IgD-negative memory B cell (primary cell): Measurements from ENCODE around the gene NALCN. TPM values are rescaled to one million over a fixed set of nuclear protein-coding genes. Genes with fewer than 3 reads are reported as not detected.

ENCODE experiments used
- H3K27ac Mint-ChIP-seq, 3 donors: one replicate each; pipeline ENCODE4 v1.8.0; 2020 to 2022; ENCODE audit warnings: mild to moderate bottlenecking in 3 of 3, mixed read lengths in 3 of 3, moderate library complexity in 1 of 3
- H3K27me3 Mint-ChIP-seq: one replicate; pipeline ENCODE4 v1.8.0; 2021; ENCODE audit warnings: mixed read lengths
- H3K36me3 Mint-ChIP-seq: one replicate; pipeline ENCODE4 v1.8.0; 2020; ENCODE audit warnings: mild to moderate bottlenecking, mixed read lengths
- H3K4me1 Mint-ChIP-seq, 3 donors: one replicate each; pipeline ENCODE4 v1.8.0; 2020 to 2022; ENCODE audit warnings: mixed read lengths in 3 of 3, mild to moderate bottlenecking in 1 of 3
- H3K4me3 Mint-ChIP-seq, 4 donors: one replicate each; pipeline ENCODE4 v1.8.0; 2020 to 2022; ENCODE audit warnings: mild to moderate bottlenecking in 4 of 4, mixed read lengths in 4 of 4, moderate library complexity in 3 of 4
- H3K9me3 Mint-ChIP-seq, 3 donors: one replicate each; pipeline ENCODE4 v1.8.0; 2020 to 2021; ENCODE audit warnings: mixed read lengths in 3 of 3, mild to moderate bottlenecking in 1 of 3
- polyA plus RNA-seq: library from polyadenylated mRNA; unstranded; fragments of 300-500 nt; fragmentation: Illumina TruSeq; gene quantifications from one replicate; pipeline ENCODE4 v1.2.3, GENCODE V29; 2021

The NALCN gene
- polyA plus RNA-seq, 1 donor from 2014 or later, result not detected

DNA sequence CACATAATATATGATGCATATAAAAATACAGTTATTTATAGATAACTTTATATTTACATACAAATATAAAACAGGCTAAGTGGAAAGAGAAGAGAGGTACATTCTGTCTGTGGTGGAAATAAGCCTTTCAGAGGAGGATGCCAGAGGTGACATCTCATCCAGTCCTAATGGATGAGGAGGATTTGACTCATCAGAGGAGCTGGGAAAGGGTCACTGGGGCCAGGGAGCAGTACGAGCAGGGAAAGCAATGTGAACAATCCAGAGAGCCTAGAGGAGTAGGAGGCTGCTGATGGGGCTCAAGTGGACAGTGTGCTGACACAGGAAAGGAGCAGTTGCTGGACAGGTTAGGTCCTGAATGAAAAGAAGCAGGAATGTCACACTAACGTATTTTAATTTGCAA is 18.6 kb downstream of the NALCN start:
- H3K27me3 Mint-ChIP-seq, result no peaks in the 10 kb centered on the region
- H3K4me3 Mint-ChIP-seq, result no peak overlapping the region
- no peaks in the 10 kb centered on the region for H3K4me1 Mint-ChIP-seq
- no peaks in the 10 kb centered on the region for H3K36me3 Mint-ChIP-seq
- H3K9me3 Mint-ChIP-seq, result peaks cover 0 to 1% (median 0%) of the 10 kb centered on the region in 3 donors
- H3K27ac Mint-ChIP-seq, result no peak overlapping the region

DNA sequence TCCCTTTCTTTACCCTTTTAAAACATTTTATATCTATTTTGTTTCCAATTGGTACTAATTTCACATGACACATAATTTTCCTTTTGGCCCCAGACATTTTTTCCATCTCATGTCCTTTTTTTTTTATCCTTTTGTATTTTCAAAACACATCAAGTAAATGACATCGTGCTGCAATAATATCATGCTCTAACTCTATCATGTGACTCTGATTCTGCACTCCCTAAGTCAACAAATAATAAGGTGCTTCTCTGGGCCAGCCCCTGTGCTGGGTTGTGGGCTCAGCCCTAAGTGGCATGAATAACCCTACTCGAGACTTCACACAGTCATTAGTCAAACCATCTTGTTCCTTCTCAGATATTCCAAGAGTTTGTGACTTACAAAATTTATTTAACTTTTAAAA is 21.7 kb downstream of the NALCN start:
- Mint-ChIP-seq H3K36me3 (no peaks in the 10 kb centered on the region), H3K27ac (no peak overlapping the region), H3K27me3 (no peaks in the 10 kb centered on the region), H3K4me3 (no peak overlapping the region), H3K9me3 (peaks cover 0 to 4% (median 0%) of the 10 kb centered on the region in 3 donors), H3K4me1 (no peaks in the 10 kb centered on the region)

DNA sequence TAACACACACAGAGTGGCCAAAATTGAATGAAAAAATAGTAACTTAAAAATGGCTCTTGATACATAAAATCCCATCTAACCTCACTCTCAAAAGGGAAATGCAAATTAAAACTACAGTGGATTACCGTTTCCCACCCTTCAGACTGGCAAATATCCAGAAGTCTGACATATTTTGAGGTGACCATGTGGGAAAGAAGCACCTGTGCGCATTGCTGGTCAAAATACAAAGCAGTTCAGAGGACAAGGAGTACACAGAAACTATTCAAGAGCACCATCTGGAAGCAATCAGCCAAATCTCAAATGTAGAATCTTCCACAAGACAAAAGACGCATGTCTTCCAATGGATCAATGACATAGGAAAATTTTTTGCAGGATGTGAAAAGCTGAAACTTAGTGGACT is 23.2 kb downstream of the NALCN start:
- Mint-ChIP-seq H3K36me3 (no peaks in the 10 kb centered on the region), H3K27me3 (no peaks in the 10 kb centered on the region), H3K4me3 (no peak overlapping the region), H3K9me3 (peaks cover 0 to 4% (median 2%) of the 10 kb centered on the region in 3 donors), H3K4me1 (no peaks in the 10 kb centered on the region), H3K27ac (no peak overlapping the region)

DNA sequence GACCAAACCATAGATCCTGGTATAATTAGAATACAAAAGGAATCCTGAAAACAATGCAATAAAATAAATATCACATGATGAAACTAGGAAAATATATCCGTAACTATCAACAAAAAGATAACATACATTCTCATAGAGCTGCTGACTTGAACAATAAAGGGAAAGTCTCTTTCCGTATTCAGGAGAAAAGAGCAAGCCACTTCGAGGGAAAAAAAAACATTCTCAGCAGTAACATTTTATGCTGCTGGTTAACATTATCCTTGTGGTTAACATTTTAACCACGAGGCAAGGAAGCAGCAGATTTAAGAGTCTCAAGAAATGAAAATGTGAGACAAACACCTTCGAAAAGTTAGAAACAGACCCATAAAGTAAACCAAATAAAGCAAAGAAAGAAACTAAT is 25.8 kb downstream of the NALCN start:
- Mint-ChIP-seq H3K27me3 (peaks cover 3% of the 10 kb centered on the region), H3K4me3 (no peak overlapping the region), H3K27ac (no peak overlapping the region), H3K4me1 (no peaks in the 10 kb centered on the region), H3K36me3 (no peaks in the 10 kb centered on the region), H3K9me3 (peaks cover 0 to 2% (median 2%) of the 10 kb centered on the region in 3 donors)

DNA sequence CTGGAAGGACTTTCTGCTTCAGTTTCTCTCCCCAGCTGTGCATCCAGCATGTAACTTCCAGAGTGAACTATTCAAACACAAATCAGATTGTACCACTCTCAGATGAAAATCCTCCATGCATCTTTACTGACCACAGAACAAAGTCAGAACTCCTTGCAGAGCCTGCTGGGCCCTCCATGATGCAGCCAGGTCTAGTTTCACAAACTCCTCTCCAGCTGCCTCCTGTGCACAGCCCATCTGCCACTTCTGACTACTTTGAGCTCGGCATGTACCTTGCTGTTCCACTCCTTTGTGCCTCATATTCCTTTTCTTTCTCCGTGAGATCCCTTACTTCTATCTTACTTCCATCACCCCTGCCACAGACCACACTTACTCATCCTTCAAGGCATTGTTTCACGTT is 31.4 kb downstream of the NALCN start:
- Mint-ChIP-seq H3K27ac (peak overlapping the region in 1 of 3 donors; percentile 38), H3K9me3 (peaks cover 0 to 2% (median 2%) of the 10 kb centered on the region in 3 donors), H3K36me3 (no peaks in the 10 kb centered on the region), H3K27me3 (peaks cover 3% of the 10 kb centered on the region), H3K4me1 (no peaks in the 10 kb centered on the region), H3K4me3 (no peak overlapping the region)

DNA sequence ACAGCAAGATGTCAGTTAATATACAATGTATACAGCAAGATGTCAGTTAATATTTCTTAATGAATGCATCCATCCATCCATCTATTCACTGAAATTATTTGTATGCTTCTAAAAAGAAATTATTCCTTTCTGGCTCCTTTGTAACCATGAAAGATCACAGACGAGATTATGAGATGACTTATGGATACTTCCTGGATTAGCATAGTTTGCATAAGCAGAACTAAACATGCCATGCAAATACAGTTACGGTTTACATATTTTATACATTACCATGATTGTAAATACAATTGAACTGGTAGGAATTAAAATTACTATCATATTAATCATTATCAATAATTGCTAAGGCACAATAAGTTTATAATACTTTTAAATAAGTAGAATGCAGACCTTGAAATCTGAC is 32.7 kb downstream of the NALCN start:
- H3K27me3 Mint-ChIP-seq, result peaks cover 5% of the 10 kb centered on the region
- H3K4me1 Mint-ChIP-seq, result no peaks in the 10 kb centered on the region
- H3K27ac Mint-ChIP-seq, result no peak overlapping the region
- no peak overlapping the region for H3K4me3 Mint-ChIP-seq
- H3K9me3 Mint-ChIP-seq, result peaks cover 0 to 3% (median 2%) of the 10 kb centered on the region in 3 donors
- no peaks in the 10 kb centered on the region for H3K36me3 Mint-ChIP-seq

DNA sequence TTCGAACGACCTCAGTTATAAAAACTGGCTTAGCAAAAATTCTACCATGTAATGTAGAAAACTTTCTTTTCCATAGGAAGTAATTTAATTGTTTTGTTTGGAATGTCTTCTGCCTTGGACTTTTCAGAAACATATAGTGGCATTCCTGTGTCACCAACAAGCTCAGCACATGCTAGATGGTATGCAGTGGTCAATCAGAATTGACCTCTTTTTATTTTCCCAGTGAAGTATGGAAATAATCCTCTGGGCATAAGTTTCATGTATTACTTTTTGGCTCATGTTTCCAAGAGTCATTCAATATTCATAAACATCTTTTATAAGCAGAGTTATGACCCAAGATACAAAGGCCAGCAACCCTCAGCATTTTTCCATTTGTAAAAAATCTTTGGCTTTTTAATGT is 33.6 kb downstream of the NALCN start:
- Mint-ChIP-seq H3K36me3 (no peaks in the 10 kb centered on the region), H3K9me3 (peaks cover 0 to 3% (median 2%) of the 10 kb centered on the region in 3 donors), H3K27ac (no peak overlapping the region), H3K4me1 (no peaks in the 10 kb centered on the region), H3K27me3 (peaks cover 5% of the 10 kb centered on the region), H3K4me3 (no peak overlapping the region)

DNA sequence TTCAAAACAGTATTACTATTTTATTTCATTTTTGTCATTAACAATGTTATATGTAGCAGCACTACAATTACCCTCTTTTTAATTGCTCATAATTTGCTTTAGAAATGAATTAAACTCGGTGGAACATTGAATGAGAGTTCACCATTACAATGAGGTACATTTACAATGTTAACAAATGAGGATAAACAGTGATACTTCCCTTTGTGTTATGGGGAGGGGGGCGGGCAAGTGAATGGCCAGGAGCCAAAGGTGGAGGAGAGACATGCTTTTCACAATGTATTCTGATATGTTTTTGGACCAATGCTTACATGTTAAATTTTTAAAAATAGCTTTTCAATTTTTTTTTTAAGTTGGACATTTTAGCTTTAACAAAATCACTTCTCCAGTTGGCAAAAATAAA is 34.2 kb downstream of the NALCN start:
- Mint-ChIP-seq H3K4me1 (no peaks in the 10 kb centered on the region), H3K27me3 (peaks cover 3% of the 10 kb centered on the region)

DNA sequence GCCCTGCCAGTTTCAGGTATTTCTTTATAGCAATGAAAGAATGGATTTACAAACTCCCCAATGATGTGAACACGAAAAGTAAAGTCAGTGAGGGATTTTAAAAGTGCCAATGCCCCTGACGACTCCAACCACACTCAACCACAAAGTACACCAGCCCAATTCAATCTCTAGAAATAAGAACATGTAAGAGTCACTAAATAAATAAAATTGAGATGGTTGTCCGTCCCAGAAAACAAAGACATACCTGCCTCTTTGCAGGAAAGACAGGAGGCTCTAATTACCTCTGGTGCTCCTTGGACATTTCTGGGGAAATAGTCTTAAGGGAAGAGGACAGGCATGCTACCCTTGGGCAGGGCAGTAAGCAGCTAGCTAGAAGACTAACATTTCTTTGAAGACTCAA is 55.8 kb downstream of the NALCN start:
- Mint-ChIP-seq H3K27ac (no peak overlapping the region), H3K27me3 (no peaks in the 10 kb centered on the region), H3K9me3 (peaks cover 4 to 37% (median 6%) of the 10 kb centered on the region in 3 donors), H3K36me3 (no peaks in the 10 kb centered on the region), H3K4me3 (no peak overlapping the region), H3K4me1 (peaks cover 0 to under 1% (median 0%) of the 10 kb centered on the region in 3 donors)

More for the DNA sequence above, 34.2 kb downstream of the NALCN start:
- Mint-ChIP-seq H3K9me3 (peaks cover 0 to 3% (median 2%) of the 10 kb centered on the region in 3 donors), H3K36me3 (no peaks in the 10 kb centered on the region), H3K27ac (no peak overlapping the region), H3K4me3 (no peak overlapping the region)

DNA sequence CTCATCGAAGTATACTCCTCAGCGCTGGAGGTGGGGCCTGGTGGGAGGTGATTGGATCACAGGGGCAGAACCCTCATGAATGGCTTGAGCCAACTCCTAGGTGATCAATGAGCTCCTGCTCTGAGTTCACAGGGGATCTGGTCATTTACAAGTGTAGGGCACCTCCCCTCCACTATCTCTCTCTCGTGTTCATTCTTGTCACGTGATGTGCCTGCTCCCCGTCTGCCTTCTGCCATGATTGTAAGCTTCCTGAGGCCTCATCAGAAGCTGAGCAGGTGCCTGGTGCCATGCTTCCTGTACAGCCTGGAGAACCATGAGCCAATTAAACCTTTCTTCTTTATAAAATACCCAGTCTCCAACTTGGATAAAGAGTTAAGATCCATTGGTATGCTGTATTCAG is 61.4 kb downstream of the NALCN start:
- Mint-ChIP-seq H3K27ac (no peak overlapping the region), H3K27me3 (no peaks in the 10 kb centered on the region), H3K4me3 (no peak overlapping the region), H3K4me1 (peaks cover 0 to 1% (median 0%) of the 10 kb centered on the region in 3 donors), H3K9me3 (peaks cover 3 to 23% (median 5%) of the 10 kb centered on the region in 3 donors), H3K36me3 (no peaks in the 10 kb centered on the region)

DNA sequence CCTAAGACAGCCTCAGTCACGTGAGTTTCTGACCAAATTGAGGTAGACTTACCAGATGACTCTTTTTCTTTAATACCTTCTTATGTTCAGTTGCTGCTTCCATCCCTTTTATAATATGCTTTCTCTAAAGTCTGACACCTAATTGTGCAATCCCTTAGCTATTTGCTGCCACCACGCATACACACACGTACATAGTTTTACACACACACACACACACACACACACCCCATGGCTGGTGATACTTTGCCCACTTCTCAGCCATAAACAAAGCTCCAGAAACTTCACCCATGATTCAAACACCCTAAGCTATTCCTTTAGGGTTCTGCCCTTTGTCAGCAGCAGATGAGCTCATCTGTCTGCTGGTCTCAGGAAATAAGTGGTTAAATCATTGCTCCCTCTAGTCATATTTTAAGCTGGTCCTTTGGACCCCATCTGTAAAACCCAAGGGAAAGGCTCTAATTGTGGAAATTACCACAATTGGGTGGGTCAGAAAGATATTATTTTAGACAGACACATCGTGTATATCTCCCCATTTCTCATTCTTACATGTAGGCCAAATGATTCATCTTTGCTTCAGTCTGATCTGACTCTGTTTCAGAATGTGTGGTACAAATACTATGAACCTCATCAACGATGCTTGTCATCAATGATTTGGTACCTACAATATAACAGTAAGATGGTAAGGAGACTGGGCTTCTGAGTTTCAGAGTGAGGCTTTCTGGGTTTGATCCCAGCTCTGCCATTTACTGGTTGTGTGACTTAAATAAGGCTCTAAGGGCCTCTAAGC is 69.2 kb downstream of the NALCN start:
- Mint-ChIP-seq H3K4me3 (no peak overlapping the region), H3K27ac (no peak overlapping the region), H3K36me3 (no peaks in the 10 kb centered on the region), H3K27me3 (no peaks in the 10 kb centered on the region), H3K4me1 (no peaks in the 10 kb centered on the region), H3K9me3 (peaks cover 0 to 3% (median 0%) of the 10 kb centered on the region in 3 donors)

DNA sequence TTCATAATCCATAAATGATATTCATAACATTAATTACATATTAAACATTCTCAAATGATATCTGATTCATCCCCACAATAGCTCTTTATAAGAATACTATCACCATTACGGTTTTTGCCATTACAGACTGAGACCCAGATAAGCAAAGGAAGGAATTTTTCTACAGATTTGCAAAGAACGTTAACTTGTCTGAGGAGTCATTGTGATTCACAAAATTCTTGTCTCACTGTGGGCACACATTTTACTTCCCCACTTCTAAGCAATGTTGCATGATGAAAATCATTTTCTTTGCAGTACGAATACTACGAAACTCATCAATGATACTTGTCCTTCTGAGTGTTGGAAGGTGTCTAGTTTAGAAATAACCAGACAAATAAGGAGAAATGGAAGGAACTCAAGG is 70.1 kb downstream of the NALCN start:
- Mint-ChIP-seq H3K9me3 (peaks cover 0 to 3% (median 0%) of the 10 kb centered on the region in 3 donors), H3K27me3 (no peaks in the 10 kb centered on the region), H3K4me1 (no peaks in the 10 kb centered on the region), H3K36me3 (no peaks in the 10 kb centered on the region), H3K4me3 (no peak overlapping the region), H3K27ac (no peak overlapping the region)

DNA sequence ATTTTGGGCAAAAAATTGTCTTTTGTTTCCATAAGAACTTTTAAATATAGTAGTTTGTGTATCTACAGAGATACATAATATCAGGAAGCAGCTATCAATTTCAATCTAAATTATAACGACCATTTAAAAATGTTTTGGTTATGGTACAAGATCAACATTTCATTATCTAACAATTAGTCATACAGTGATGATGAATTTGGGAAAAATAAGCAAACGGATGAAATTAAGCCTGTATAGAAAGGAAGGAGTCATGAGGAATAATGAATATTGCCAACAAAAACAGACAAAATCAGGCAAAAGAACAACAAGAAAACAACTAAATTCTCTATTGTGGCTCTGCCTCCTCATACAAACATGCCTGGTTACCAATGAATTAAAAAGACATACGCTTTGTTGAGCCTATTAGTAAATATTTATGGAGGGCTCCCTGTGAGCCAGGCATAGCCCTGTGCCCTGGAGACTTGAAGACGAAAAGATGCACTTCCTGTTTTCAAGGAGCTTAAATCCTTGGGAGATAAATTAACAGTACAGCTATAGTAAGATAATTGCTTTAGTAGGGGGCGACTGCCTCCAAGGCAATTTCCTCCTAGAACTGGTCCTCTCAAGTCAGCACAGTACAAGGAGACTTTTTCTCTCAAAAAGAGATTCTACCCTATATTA is 73.0 kb downstream of the NALCN start:
- H3K4me3 Mint-ChIP-seq, result no peak overlapping the region
- peaks cover 0 to 2% (median 0%) of the 10 kb centered on the region in 3 donors for H3K4me1 Mint-ChIP-seq
- peaks cover 0 to 3% (median 0%) of the 10 kb centered on the region in 3 donors for H3K9me3 Mint-ChIP-seq
- H3K27me3 Mint-ChIP-seq, result no peaks in the 10 kb centered on the region
- H3K36me3 Mint-ChIP-seq, result no peaks in the 10 kb centered on the region
- H3K27ac Mint-ChIP-seq, result no peak overlapping the region

DNA sequence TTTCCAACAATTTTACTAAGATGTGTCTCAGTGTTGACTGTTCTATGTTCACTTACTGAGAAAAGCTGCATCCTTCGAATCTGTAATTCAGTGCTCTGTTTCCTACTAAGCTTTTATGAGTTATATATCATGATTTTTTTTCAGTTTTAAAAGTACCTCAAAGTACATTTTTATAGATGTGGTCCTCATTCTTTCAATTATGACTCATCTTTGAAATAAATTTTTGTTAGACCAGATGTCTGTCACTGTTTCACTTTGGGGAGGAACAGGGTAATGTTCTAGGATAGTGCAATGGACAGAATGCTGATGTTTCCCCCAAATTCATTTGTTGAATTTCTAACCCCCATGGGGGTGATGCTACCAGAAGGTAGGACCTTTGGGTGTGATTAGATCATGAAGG is 74.8 kb downstream of the NALCN start:
- Mint-ChIP-seq H3K9me3 (peaks cover 0 to 3% (median 0%) of the 10 kb centered on the region in 3 donors), H3K27ac (no peak overlapping the region)

DNA sequence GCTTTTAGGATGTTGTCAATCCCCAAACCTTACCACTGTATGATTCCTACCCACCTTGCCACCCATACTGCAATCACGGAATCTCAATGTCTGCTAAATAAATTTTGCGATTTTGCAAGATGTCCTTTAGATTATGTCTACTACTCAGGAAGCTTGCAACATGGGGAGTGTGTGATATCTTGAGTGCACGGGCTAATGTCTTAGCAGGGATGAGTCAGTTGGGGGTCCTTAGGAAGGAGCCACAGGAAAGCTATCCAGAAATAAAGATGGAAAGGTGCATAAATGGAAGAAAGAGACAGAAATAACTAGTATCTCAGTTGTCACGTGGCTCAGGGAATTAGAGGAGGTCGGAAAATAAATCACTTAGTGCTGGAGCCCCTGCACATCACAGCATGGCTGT is 77.1 kb downstream of the NALCN start:
- no peak overlapping the region for H3K4me3 Mint-ChIP-seq
- H3K36me3 Mint-ChIP-seq, result no peaks in the 10 kb centered on the region
- peak overlapping the region in 1 of 3 donors; percentile 58 for H3K27ac Mint-ChIP-seq
- H3K9me3 Mint-ChIP-seq, result peaks cover 0 to 3% (median 0%) of the 10 kb centered on the region in 3 donors
- peaks cover 0 to 2% (median 0%) of the 10 kb centered on the region in 3 donors for H3K4me1 Mint-ChIP-seq
- no peaks in the 10 kb centered on the region for H3K27me3 Mint-ChIP-seq

More for the DNA sequence above, 74.8 kb downstream of the NALCN start:
- Mint-ChIP-seq H3K36me3 (no peaks in the 10 kb centered on the region), H3K4me3 (no peak overlapping the region), H3K4me1 (peaks cover 0 to 2% (median 0%) of the 10 kb centered on the region in 3 donors), H3K27me3 (no peaks in the 10 kb centered on the region)
